Mesenchymal stem cell (in vitro differentiated cells and primary cell): ENCODE results near the gene AKAP7.
A peak's percentile ranks its signal among the peaks of the same experiment; 100 is the strongest.

Experiments
- DNase-seq: peaks from one replicate; pipeline ENCODE4 v3.0.0-alpha.2; 2013
- H2AFZ ChIP-seq: one replicate; pipeline ENCODE4 v1.6.1; 2013; ENCODE audit warnings: low read depth, mild to moderate bottlenecking, control low read depth, inconsistent platforms, low read length, moderate library complexity
- H2AK5ac ChIP-seq: 2 replicates; pipeline ENCODE4 v1.6.1; 2013; ENCODE audit warnings: low read length, moderate library complexity, mild to moderate bottlenecking, inconsistent platforms; ENCODE audit not compliant: severe bottlenecking
- H2BK120ac ChIP-seq: one replicate; pipeline ENCODE4 v1.6.1; 2013; ENCODE audit warnings: low read depth, mild to moderate bottlenecking, inconsistent platforms, low read length, moderate library complexity
- H2BK12ac ChIP-seq, 2 experiments: one replicate each; pipeline ENCODE4 v1.6.1; 2013; ENCODE audit warnings: inconsistent platforms in 2 of 2, low read length in 2 of 2, mild to moderate bottlenecking in 2 of 2, moderate library complexity in 2 of 2, control low read depth in 1 of 2
- H2BK15ac ChIP-seq: one replicate; pipeline ENCODE4 v1.6.1; 2013; ENCODE audit warnings: mild to moderate bottlenecking, low read depth, inconsistent platforms; ENCODE audit not compliant: poor library complexity, severe bottlenecking
- H2BK5ac ChIP-seq: 2 replicates; pipeline ENCODE4 v1.6.1; 2013; ENCODE audit warnings: low read depth, mild to moderate bottlenecking, low read length, control low read depth, inconsistent platforms; ENCODE audit not compliant: poor library complexity, severe bottlenecking
- H3K14ac ChIP-seq, 2 experiments: one replicate each; pipeline ENCODE4 v1.6.1; 2013; ENCODE audit warnings: inconsistent platforms in 2 of 2, low read length in 2 of 2, control low read depth in 1 of 2, mild to moderate bottlenecking in 1 of 2, moderate library complexity in 1 of 2
- H3K18ac ChIP-seq, 2 experiments: one replicate each; pipeline ENCODE4 v1.6.1; 2013; ENCODE audit warnings: inconsistent platforms in 2 of 2, low read length in 2 of 2, control low read depth in 1 of 2, low read depth in 1 of 2, mild to moderate bottlenecking in 1 of 2
- H3K23ac ChIP-seq, 2 experiments: one replicate each; pipeline ENCODE4 v1.6.1; 2013; ENCODE audit warnings: inconsistent platforms in 2 of 2, low read length in 2 of 2, mild to moderate bottlenecking in 2 of 2, moderate library complexity in 2 of 2, control low read depth in 1 of 2
- H3K27ac ChIP-seq: 2 replicates; pipeline ENCODE4 v1.5.1; 2013; ENCODE audit warnings: mild to moderate bottlenecking, moderate library complexity, low read length, control low read depth, inconsistent platforms; ENCODE audit not compliant: poor library complexity, severe bottlenecking
- H3K27me3 ChIP-seq, 2 experiments: 2 replicates each; pipeline versions ENCODE4 v1.6.1 to v1.7.0; 2013; ENCODE audit warnings: low read length in 2 of 2, mild to moderate bottlenecking in 2 of 2, moderate library complexity in 2 of 2, control low read depth in 1 of 2, inconsistent platforms in 1 of 2; ENCODE audit not compliant: control insufficient read depth in 1 of 2, insufficient read depth in 1 of 2
- H3K36me3 ChIP-seq, 2 experiments: 2 replicates each; pipeline versions ENCODE4 v1.6.1 to v1.7.0; 2013; ENCODE audit warnings: low read length in 2 of 2, control low read depth in 1 of 2, inconsistent platforms in 1 of 2, low read depth in 1 of 2, mild to moderate bottlenecking in 1 of 2; ENCODE audit not compliant: insufficient read depth in 2 of 2, control insufficient read depth in 1 of 2
- H3K4ac ChIP-seq, 2 experiments: one replicate each; pipeline ENCODE4 v1.6.1; 2013; ENCODE audit warnings: inconsistent platforms in 2 of 2, low read length in 2 of 2, mild to moderate bottlenecking in 2 of 2, moderate library complexity in 2 of 2, control low read depth in 1 of 2, low read depth in 1 of 2
- H3K4me1 ChIP-seq: 2 replicates; pipeline ENCODE4 v1.6.1; 2013; ENCODE audit warnings: low read depth, low read length, control low read depth; ENCODE audit not compliant: control insufficient read depth, insufficient read depth
- H3K4me2 ChIP-seq: 2 replicates; pipeline ENCODE4 v1.6.1; 2013; ENCODE audit warnings: low read length, mild to moderate bottlenecking, inconsistent platforms; ENCODE audit not compliant: poor library complexity, severe bottlenecking
- H3K4me3 ChIP-seq, 2 experiments: 2 replicates each; pipeline versions ENCODE4 v1.5.1 to v1.7.0; 2013; ENCODE audit warnings: low read length in 2 of 2, mild to moderate bottlenecking in 2 of 2, control low read depth in 1 of 2, low read depth in 1 of 2; ENCODE audit not compliant: insufficient read depth in 1 of 2
- H3K79me1 ChIP-seq: replicated peaks from 2 replicates; pipeline ENCODE4 v1.6.1; 2013; ENCODE audit warnings: mild to moderate bottlenecking, control low read depth, low read length, inconsistent platforms; ENCODE audit not compliant: poor library complexity, severe bottlenecking
- H3K9ac ChIP-seq: 2 replicates; pipeline ENCODE4 v1.7.0; 2013; ENCODE audit warnings: mild to moderate bottlenecking, low read length, moderate library complexity
- H3K9me3 ChIP-seq: 2 replicates; pipeline ENCODE4 v1.7.0; 2013; ENCODE audit warnings: mild to moderate bottlenecking, low read length; ENCODE audit not compliant: control insufficient read depth
- H4K8ac ChIP-seq: one replicate; pipeline ENCODE4 v1.6.1; 2013; ENCODE audit warnings: inconsistent platforms, mild to moderate bottlenecking, low read length, moderate library complexity
- H4K91ac ChIP-seq: one replicate; pipeline ENCODE4 v1.6.1; 2013; ENCODE audit warnings: mild to moderate bottlenecking, low read length, inconsistent platforms
- WGBS: methylation state at CpG from one replicate; pipeline ENCODE4 v1.1.7; 2013; ENCODE audit warnings: mixed read lengths; 5-methylcytosine and 5-hydroxymethylcytosine counted together

Gene AKAP7

DNA sequence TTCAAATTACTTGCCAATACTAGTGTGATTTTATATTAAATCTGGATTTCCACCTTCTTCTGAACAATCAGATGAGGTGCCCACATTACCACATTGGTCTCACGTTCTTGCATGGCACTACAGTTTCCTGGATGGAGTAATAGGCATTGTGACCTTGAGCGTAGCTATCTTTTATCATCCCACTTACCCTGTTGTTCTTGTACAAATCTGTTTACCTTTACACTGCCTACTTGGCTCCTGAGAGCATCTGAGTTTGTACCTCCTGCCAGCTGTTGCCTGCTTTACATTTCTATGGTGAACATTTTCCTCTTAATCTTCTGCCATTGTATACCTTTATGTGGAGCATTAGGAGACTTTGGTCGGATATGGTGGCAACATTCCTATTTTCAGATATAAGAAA lies 90.7 kb downstream of the AKAP7 start:
- no peak overlapping the region for H3K27ac ChIP-seq
- no peak overlapping the region for H3K4me3 ChIP-seq
- no peaks in the 10 kb centered on the region for H3K36me3 ChIP-seq
- no peak overlapping the region for H3K18ac ChIP-seq
- no peak overlapping the region for H3K14ac ChIP-seq
- no peak overlapping the region for H3K4me2 ChIP-seq
- H2BK120ac ChIP-seq, result no peak overlapping the region
- DNase-seq, result no peak
- peak overlapping the region; percentile 66 for H2BK5ac ChIP-seq
- H4K91ac ChIP-seq, result no peak overlapping the region
- H2BK15ac ChIP-seq, result no peak overlapping the region
- H2BK12ac ChIP-seq, result no peak overlapping the region
- no peak overlapping the region for H2AK5ac ChIP-seq
- no peak overlapping the region for H2AFZ ChIP-seq
- no peak overlapping the region for H3K4ac ChIP-seq
- H3K79me1 ChIP-seq, result no peaks in the 10 kb centered on the region
- no peak overlapping the region for H3K9ac ChIP-seq
- H3K23ac ChIP-seq, result no peak overlapping the region
- no peaks in the 10 kb centered on the region for H3K27me3 ChIP-seq
- WGBS, result 76% methylated on average over 3 of the region's 3 CpGs
- H4K8ac ChIP-seq, result no peak overlapping the region
- H3K4me1 ChIP-seq, result no peaks in the 10 kb centered on the region
- no peaks in the 10 kb centered on the region for H3K9me3 ChIP-seq

DNA sequence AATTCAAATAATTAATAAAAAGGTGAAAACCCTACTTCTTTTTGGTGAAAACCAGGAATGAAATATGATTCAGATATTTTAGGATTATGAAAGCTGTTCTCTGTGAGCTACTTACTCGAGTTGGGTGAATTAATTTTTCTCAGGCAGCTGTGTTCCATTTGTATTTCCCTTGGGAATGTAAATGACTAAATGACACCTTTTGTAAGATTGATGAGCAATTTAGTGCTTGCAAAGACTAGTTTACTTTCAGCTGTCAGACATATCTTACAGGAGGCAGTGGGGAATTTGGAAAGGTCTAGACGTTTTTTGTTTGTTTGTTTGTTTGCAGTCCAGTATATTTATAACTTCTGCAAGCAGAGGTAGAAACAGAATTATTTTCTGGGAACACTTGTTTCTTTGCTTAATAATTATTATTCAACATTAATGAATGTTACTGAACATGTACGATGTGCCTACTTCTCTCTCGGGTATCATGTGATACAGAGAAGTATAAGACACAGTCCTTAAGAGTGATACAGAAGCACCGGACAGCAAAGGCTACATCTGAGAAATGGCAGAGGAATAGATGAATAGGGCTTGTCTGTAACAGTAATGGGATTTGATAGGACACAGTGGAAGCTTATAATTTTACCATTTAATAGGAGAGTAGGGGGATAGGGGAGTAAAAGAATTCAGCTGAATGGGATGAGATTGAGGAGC lies 91.3 kb downstream of the AKAP7 start:
- no peak for DNase-seq
- H3K79me1 ChIP-seq, result no peaks in the 10 kb centered on the region
- no peaks in the 10 kb centered on the region for H3K4me1 ChIP-seq
- H3K27me3 ChIP-seq, result no peaks in the 10 kb centered on the region
- H3K9me3 ChIP-seq, result no peaks in the 10 kb centered on the region
- no peak overlapping the region for H3K9ac ChIP-seq
- H3K23ac ChIP-seq, result no peak overlapping the region
- no peak overlapping the region for H3K4ac ChIP-seq
- WGBS, result 73% methylated on average over 5 of the region's 5 CpGs
- H2BK15ac ChIP-seq, result no peak overlapping the region
- H3K18ac ChIP-seq, result no peak overlapping the region
- no peaks in the 10 kb centered on the region for H3K36me3 ChIP-seq
- peak overlapping the region; percentile 66 for H2BK5ac ChIP-seq
- H3K4me2 ChIP-seq, result no peak overlapping the region
- H3K27ac ChIP-seq, result no peak overlapping the region
- H4K8ac ChIP-seq, result no peak overlapping the region
- H2AK5ac ChIP-seq, result no peak overlapping the region
- H3K14ac ChIP-seq, result no peak overlapping the region
- no peak overlapping the region for H4K91ac ChIP-seq
- H3K4me3 ChIP-seq, result no peak overlapping the region
- H2AFZ ChIP-seq, result no peak overlapping the region
- H2BK12ac ChIP-seq, result no peak overlapping the region
- H2BK120ac ChIP-seq, result no peak overlapping the region

DNA sequence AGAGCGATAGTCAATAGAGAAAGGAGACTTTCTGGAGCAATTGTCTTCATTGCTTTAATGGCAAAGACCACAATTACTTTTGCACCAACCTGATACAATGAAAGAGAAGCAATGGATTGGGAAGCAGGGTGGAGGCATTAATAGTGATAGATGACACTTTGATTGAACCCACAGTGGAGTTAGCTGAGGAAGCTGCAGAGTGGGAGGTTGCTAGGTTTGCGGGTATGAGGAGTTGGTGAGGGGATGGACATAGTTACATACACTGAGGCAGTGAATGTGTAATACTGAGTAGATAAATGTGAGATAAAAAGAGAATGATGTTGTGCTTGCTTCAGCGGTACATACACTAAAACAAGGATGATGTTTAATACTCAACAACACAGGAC lies 91.9 kb downstream of the AKAP7 start:
- Histone ChIP-seq H2BK15ac (no peak overlapping the region), H3K9me3 (no peaks in the 10 kb centered on the region), H2AFZ (no peak overlapping the region), H3K4ac (no peak overlapping the region), H3K9ac (no peak overlapping the region), H2BK5ac (no peak overlapping the region), H2AK5ac (no peak overlapping the region), H4K8ac (no peak overlapping the region), H3K27ac (no peak overlapping the region), H3K27me3 (no peaks in the 10 kb centered on the region), H3K4me3 (no peak overlapping the region), H2BK120ac (no peak overlapping the region), H3K23ac (no peak overlapping the region), H3K18ac (no peak overlapping the region), H4K91ac (no peak overlapping the region), H3K4me1 (no peaks in the 10 kb centered on the region), H3K79me1 (no peaks in the 10 kb centered on the region), H2BK12ac (no peak overlapping the region), H3K36me3 (no peaks in the 10 kb centered on the region), H3K4me2 (no peak overlapping the region), H3K14ac (no peak overlapping the region)
- 94% methylated on average over 2 of the region's 3 CpGs for WGBS
- no peak for DNase-seq

DNA sequence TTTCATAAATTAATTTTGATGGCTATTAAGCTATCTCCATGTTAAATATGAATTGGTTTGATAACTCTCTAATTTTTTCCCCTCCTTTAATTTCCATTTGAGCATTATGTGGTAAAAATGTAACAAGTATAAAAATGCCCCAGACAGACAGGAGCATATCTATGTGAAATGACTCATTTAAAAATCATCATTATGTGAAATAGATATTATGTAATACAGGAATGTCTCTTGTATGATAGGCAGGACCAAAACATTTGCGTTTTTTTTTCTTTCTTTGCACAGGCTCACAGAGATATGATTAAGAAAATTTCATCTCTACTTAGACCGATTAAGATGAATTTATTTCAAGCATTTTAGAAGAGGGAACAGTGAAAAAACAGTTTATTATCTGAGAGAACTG lies 95.8 kb downstream of the AKAP7 start:
- no CpG with 5 or more reads among the region's 2 CpGs for WGBS
- Histone ChIP-seq H4K91ac (no peak overlapping the region), H3K4me2 (no peak overlapping the region), H3K4me1 (no peaks in the 10 kb centered on the region), H2BK5ac (no peak overlapping the region), H3K9ac (no peak overlapping the region), H3K14ac (no peak overlapping the region), H3K18ac (no peak overlapping the region), H4K8ac (no peak overlapping the region), H3K79me1 (no peaks in the 10 kb centered on the region), H3K27ac (no peak overlapping the region), H2BK12ac (no peak overlapping the region), H3K4me3 (no peak overlapping the region), H3K9me3 (no peaks in the 10 kb centered on the region), H3K27me3 (no peaks in the 10 kb centered on the region), H2AK5ac (no peak overlapping the region), H2AFZ (no peak overlapping the region), H3K4ac (no peak overlapping the region), H3K23ac (no peak overlapping the region), H3K36me3 (no peaks in the 10 kb centered on the region), H2BK15ac (no peak overlapping the region), H2BK120ac (no peak overlapping the region)
- no peak for DNase-seq
